Spleen (tissue), 7 donors: ENCODE measurements around the gene SLC4A1AP.

Experiments
- POLR2A ChIP-seq, 3 donors: fragments of 450-650 bp; IDR thresholded peaks; one replicate each; pipeline ENCODE4 v1.5.1; 2017; ENCODE audit warnings: antibody characterized with exemption in 3 of 3, mild to moderate bottlenecking in 1 of 3
- TF ChIP-seq, protein P1 (sequence below), 11 experiments: fragments of 200-600 bp in 7 of 11; fragments of 450-650 bp in 4 of 11; sonication (generic) in 4 of 11; IDR thresholded peaks in 8 of 11; conservative IDR thresholded peaks in 3 of 11; 1 replicate in 7 of 11; 2 replicates in 4 of 11; pipeline versions ENCODE4 v1.4.0 to v1.8.0; 2016 to 2021; ENCODE audit warnings: antibody characterized with exemption in 11 of 11, inconsistent platforms in 4 of 11, mild to moderate bottlenecking in 1 of 11
- donor health status: DM: no; HTN: no; CAD: no; lungs with moderate emphysema.
- donor health status: DM: no; HTN: no; CAD: no.
- donor health status: DM: no; HTN: no; CAD: no.

DNA sequence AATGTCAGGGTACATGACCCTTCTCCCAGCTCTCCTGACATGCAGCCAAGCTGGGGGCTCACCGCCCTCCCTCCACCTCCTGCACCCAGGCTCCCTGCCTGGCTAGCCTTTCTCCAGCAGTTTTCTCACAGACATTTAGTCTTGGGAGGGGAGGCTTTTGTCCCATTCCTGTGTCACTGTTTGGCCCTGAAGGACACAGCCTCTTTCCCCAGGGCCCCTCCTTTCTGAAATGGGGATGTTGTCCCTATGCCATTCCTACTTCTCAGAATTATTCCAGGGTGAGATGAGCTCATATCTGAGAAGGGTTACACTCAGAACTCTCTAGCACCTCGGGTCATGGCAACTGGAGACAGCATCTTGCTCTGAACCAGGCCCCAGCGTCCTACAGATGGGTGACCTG, 60.5 kb downstream of the SLC4A1AP start:
- TF ChIP-seq, protein P1, sequence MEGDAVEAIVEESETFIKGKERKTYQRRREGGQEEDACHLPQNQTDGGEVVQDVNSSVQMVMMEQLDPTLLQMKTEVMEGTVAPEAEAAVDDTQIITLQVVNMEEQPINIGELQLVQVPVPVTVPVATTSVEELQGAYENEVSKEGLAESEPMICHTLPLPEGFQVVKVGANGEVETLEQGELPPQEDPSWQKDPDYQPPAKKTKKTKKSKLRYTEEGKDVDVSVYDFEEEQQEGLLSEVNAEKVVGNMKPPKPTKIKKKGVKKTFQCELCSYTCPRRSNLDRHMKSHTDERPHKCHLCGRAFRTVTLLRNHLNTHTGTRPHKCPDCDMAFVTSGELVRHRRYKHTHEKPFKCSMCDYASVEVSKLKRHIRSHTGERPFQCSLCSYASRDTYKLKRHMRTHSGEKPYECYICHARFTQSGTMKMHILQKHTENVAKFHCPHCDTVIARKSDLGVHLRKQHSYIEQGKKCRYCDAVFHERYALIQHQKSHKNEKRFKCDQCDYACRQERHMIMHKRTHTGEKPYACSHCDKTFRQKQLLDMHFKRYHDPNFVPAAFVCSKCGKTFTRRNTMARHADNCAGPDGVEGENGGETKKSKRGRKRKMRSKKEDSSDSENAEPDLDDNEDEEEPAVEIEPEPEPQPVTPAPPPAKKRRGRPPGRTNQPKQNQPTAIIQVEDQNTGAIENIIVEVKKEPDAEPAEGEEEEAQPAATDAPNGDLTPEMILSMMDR (IDR thresholded peaks at IDR 0.05 in 8 of 11, conservative IDR thresholded peaks at IDR 0.05 in 3 of 11): no peak
- no peak for TF ChIP-seq POLR2A (IDR thresholded peaks at IDR 0.05)
